Measurements from ENCODE around the gene PLCB1. TPM values are rescaled to one million over a fixed set of nuclear protein-coding genes. Genes with fewer than 3 reads are reported as not detected.

The PLCB1 gene
- total RNA-seq, 1 experiment from 2014 or later, result 16.0 TPM

- H3K4me3 ChIP-seq, result no peak overlapping the region
- H3K36me3 ChIP-seq, result no peaks in the 10 kb centered on the region
- no peaks in the 10 kb centered on the region for H3K27me3 ChIP-seq
- no peaks in the 10 kb centered on the region for H3K9me3 ChIP-seq
- no peak for DNase-seq
Measured at GRCh38 chr20:8662433-8662954, 530.4 kb downstream of the PLCB1 start.

GRCh38 chr20:8663424-8663823, 531.4 kb downstream of the PLCB1 start:
- no peaks in the 10 kb centered on the region for H3K36me3 ChIP-seq
- no peaks in the 10 kb centered on the region for H3K27me3 ChIP-seq
- no peaks in the 10 kb centered on the region for H3K9me3 ChIP-seq
- no peak overlapping the region for H3K4me3 ChIP-seq
- DNase-seq, result no peak

- H3K9me3 ChIP-seq, result no peaks in the 10 kb centered on the region
- no peak overlapping the region for H3K4me3 ChIP-seq
- no peaks in the 10 kb centered on the region for H3K27me3 ChIP-seq
- no peak for DNase-seq
- H3K36me3 ChIP-seq, result no peaks in the 10 kb centered on the region
Measured at GRCh38 chr20:8664778-8665177, 532.7 kb downstream of the PLCB1 start.

GRCh38 chr20:8667306-8667705, 535.2 kb downstream of the PLCB1 start:
- Histone ChIP-seq H3K9me3 (0 out of 2 replicates have a peak, but pooled peaks cover 2% of the 10 kb centered on the region), H3K36me3 (no peaks in the 10 kb centered on the region), H3K4me3 (no peak overlapping the region), H3K27me3 (no peaks in the 10 kb centered on the region)
- DNase-seq, result no peak

- no peaks in the 10 kb centered on the region for H3K27me3 ChIP-seq
- DNase-seq, result no peak
- H3K4me3 ChIP-seq, result no peak overlapping the region
- 0 out of 2 replicates have a peak, but pooled peaks cover 2% of the 10 kb centered on the region for H3K9me3 ChIP-seq
- H3K36me3 ChIP-seq, result no peaks in the 10 kb centered on the region
Measured at GRCh38 chr20:8670207-8670892, 538.3 kb downstream of the PLCB1 start.

- no peaks in the 10 kb centered on the region for H3K36me3 ChIP-seq
- H3K27me3 ChIP-seq, result no peaks in the 10 kb centered on the region
- peak; percentile 71 for DNase-seq
- H3K4me3 ChIP-seq, result no peak overlapping the region
- H3K9me3 ChIP-seq, result 0 out of 2 replicates have a peak, but pooled peaks cover 2% of the 10 kb centered on the region
Measured at GRCh38 chr20:8670893-8671215, 538.8 kb downstream of the PLCB1 start.

- DNase-seq, result no peak
- H3K4me3 ChIP-seq, result no peak overlapping the region
- no peaks in the 10 kb centered on the region for H3K36me3 ChIP-seq
- H3K9me3 ChIP-seq, result 0 out of 2 replicates have a peak, but pooled peaks cover 2% of the 10 kb centered on the region
- no peaks in the 10 kb centered on the region for H3K27me3 ChIP-seq
Measured at GRCh38 chr20:8671370-8671961, 539.4 kb downstream of the PLCB1 start.

- 0 out of 2 replicates have a peak, but pooled peaks cover 2% of the 10 kb centered on the region for H3K9me3 ChIP-seq
- no peaks in the 10 kb centered on the region for H3K36me3 ChIP-seq
- no peak for DNase-seq
- H3K4me3 ChIP-seq, result no peak overlapping the region
- H3K27me3 ChIP-seq, result no peaks in the 10 kb centered on the region
Measured at GRCh38 chr20:8673116-8673515, 541.0 kb downstream of the PLCB1 start.

- Histone ChIP-seq H3K4me3 (no peak overlapping the region), H3K27me3 (no peaks in the 10 kb centered on the region), H3K9me3 (0 out of 2 replicates have a peak, but pooled peaks cover 2% of the 10 kb centered on the region), H3K36me3 (no peaks in the 10 kb centered on the region)
- DNase-seq, result no peak
Measured at GRCh38 chr20:8675896-8676295, 543.8 kb downstream of the PLCB1 start.

- no peak for DNase-seq
- Histone ChIP-seq H3K4me3 (no peak overlapping the region), H3K27me3 (no peaks in the 10 kb centered on the region), H3K36me3 (no peaks in the 10 kb centered on the region), H3K9me3 (no peaks in the 10 kb centered on the region)
Measured at GRCh38 chr20:8678098-8678776, 546.2 kb downstream of the PLCB1 start.

GRCh38 chr20:8689337-8689736, 557.3 kb downstream of the PLCB1 start:
- H3K4me3 ChIP-seq, result no peak overlapping the region
- H3K36me3 ChIP-seq, result no peaks in the 10 kb centered on the region
- peaks cover 13% of the 10 kb centered on the region for H3K9me3 ChIP-seq
- DNase-seq, result no peak
- H3K27me3 ChIP-seq, result no peaks in the 10 kb centered on the region

- DNase-seq, result no peak
- H3K9me3 ChIP-seq, result peaks cover 13% of the 10 kb centered on the region
- no peak overlapping the region for H3K4me3 ChIP-seq
- no peaks in the 10 kb centered on the region for H3K27me3 ChIP-seq
- no peaks in the 10 kb centered on the region for H3K36me3 ChIP-seq
Measured at GRCh38 chr20:8690074-8690473, 558.0 kb downstream of the PLCB1 start.

- no peaks in the 10 kb centered on the region for H3K36me3 ChIP-seq
- no peaks in the 10 kb centered on the region for H3K27me3 ChIP-seq
- H3K4me3 ChIP-seq, result no peak overlapping the region
- peaks cover 13% of the 10 kb centered on the region for H3K9me3 ChIP-seq
- DNase-seq, result peak; percentile 26
Measured at GRCh38 chr20:8693709-8694108, 561.6 kb downstream of the PLCB1 start.

- DNase-seq, result no peak
- Histone ChIP-seq H3K36me3 (no peaks in the 10 kb centered on the region), H3K27me3 (no peaks in the 10 kb centered on the region), H3K9me3 (no peaks in the 10 kb centered on the region), H3K4me3 (no peak overlapping the region)
Measured at GRCh38 chr20:8700756-8701155, 568.7 kb downstream of the PLCB1 start.

GRCh38 chr20:8706961-8707700, 575.1 kb downstream of the PLCB1 start:
- H3K27me3 ChIP-seq, result no peaks in the 10 kb centered on the region
- no peak overlapping the region for H3K4me3 ChIP-seq
- no peak for DNase-seq
- H3K36me3 ChIP-seq, result no peaks in the 10 kb centered on the region
- H3K9me3 ChIP-seq, result no peaks in the 10 kb centered on the region; the same call in 1 of the 2 replicates

- DNase-seq, result no peak
- H3K27me3 ChIP-seq, result no peaks in the 10 kb centered on the region
- H3K9me3 ChIP-seq, result no peaks in the 10 kb centered on the region; the same call in 1 of the 2 replicates
- H3K36me3 ChIP-seq, result 0 out of 2 replicates have a peak, but pooled peaks cover 2% of the 10 kb centered on the region
- no peak overlapping the region for H3K4me3 ChIP-seq
Measured at GRCh38 chr20:8709627-8710026, 577.6 kb downstream of the PLCB1 start.

GRCh38 chr20:8711501-8711900, 579.4 kb downstream of the PLCB1 start:
- DNase-seq, result no peak
- no peaks in the 10 kb centered on the region for H3K27me3 ChIP-seq
- no peak overlapping the region for H3K4me3 ChIP-seq
- H3K9me3 ChIP-seq, result no peaks in the 10 kb centered on the region; the same call in 1 of the 2 replicates
- 0 out of 2 replicates have a peak, but pooled peaks cover 2% of the 10 kb centered on the region for H3K36me3 ChIP-seq

All from MG63 (cell line).